ENCODE results near the gene DIDO1.

DNA sequence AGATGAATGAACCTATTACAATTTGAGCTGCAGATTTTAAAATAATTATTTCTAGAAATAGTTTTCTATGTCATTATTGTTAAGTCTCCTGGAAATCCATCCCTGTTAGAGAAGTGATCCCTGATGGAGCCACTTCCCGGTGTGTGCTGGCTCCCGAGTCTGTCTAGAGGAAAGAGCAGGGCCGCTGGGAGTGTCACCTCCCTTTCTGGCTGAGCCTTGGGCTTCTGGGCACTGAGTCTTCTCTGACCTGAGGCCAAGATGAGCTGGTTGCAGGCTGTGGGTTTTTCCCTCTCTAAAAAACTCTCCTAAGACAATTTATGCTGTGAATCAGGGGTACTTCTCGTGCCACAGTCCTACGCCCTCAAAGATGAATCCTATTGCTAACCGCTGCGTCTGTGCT is 35.9 kb downstream of the DIDO1 start:
- TF ChIP-seq CTCF (IDR thresholded peaks at IDR 0.05), result no peak
- no peak for TF ChIP-seq EP300 (IDR thresholded peaks at IDR 0.05; ENCODE audit: low read depth)
- TF ChIP-seq POLR2A (IDR thresholded peaks at IDR 0.05), result no peak
- no peak for TF ChIP-seq POLR2AphosphoS5 (IDR thresholded peaks at IDR 0.05)
